HG02981 (cell line): ENCODE measurements around the gene GMCL2.
"Not testable (repeated sequence)": the region's sequence is repeated elsewhere in the genome, so short reads cannot be mapped to it uniquely, and the experiment has no call there.

Source experiments
- ATAC-seq: cut with Tn5 transposase; IDR thresholded peaks from one replicate; pipeline ENCODE4 v1.9.1; 2021; ENCODE audit warnings: mild to moderate bottlenecking, moderate library complexity; ENCODE audit not compliant: unreplicated experiment

The GMCL2 gene

DNA sequence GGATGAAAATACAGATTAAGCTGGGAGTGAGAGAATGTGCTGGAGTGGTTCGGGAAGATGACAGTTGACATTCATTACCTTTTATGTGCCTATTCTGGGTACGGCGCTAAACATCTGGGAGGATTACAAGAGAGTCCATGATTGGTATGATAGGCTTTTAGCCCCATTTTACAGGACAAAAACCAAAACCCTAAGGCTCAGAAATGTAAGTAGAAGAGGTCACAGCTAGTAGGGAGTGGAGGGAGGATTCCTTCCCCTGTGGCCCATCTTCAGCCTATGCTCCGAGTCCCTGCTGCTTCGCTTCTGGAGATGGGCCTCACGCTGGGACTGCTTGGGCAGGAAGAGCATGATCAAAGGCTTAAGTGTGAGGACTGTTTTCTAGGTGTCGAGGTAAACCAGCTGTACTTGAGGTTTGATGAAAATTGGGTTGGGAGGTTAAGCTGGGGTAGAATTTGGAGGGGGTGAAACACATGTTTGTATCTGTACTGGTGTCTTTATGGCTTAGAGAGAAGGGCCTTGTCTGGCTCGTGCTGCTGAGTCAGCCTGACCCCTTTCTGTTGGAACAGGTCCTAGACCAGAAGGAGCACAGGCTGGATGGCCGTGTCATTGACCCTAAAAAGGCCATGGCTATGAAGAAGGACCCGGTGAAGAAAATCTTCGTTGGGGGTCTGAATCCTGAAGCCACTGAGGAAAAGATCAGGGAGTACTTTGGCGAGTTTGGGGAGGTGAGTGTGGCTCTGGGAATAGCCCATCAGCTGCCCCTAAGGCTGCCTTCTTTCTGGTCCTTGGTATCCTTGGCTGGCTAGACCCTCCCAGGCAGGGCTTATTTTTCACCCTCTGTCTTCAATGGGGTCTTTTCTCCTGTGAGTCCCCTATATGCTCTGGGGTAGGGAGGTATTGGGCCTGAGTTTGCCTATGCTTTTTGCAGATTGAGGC lies 19.3 kb upstream of the GMCL2 start:
- ATAC-seq: no peak

- ATAC-seq: no peak
Measured at GRCh38 chr5:178205749-178206047, 18.5 kb upstream of the GMCL2 start.

- peak; percentile 47 for ATAC-seq
Measured at GRCh38 chr5:178204935-178205748, 18.0 kb upstream of the GMCL2 start.

- peak; percentile 77 for ATAC-seq
Measured at GRCh38 chr5:178204182-178204934, 17.2 kb upstream of the GMCL2 start, which contains the start of gene HNRNPAB. Gene HNRNPAB (plus strand): TSS chr5:178204533. CDS start chr5:178204838, 305 bp downstream.

DNA sequence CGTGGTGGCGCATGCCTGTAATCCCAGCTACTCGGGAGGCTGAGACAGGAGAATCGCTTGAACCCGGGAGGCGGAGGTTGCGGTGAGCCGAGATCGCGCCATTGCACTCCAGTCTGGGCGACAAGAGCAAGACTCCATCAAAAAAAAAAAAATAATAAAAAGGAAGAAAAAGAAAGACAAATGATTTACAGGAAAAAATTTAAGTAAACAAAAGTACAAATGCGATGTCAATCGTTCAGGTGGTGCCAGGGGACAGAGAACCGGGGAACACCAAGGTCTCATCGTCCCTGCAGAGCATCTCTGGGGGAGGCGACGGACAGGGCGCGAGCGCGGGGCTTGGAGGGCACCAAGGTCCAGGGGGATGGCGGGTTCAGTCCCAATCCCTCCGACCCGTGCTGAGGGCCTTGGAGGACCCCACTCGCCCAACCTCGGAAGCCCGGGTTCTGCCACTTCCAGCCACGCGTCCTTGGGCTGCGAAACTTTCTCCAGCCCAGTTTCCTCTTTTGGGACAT lies 16.6 kb upstream of the GMCL2 start:
- ATAC-seq: peak; percentile 4

DNA sequence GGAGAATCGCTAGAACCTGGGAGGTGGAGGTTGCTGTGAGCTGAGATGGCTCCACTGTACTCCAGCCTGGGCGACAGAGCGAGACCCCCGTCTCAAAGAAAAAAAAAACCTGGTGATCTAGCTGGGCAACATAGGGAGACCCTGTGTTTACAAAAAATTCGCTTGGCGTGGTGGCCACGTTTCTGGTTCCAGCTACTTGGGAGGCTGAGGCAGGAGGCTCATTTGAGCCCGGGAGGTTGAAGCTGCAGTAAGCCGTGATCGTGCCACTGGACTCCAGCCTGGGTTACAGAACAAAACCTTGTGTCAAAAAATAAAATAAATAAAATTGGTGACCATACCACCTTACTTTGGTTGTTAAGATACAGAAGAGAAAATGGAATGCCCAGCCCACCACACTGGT lies 15.4 kb upstream of the GMCL2 start:
- no peak for ATAC-seq

- ATAC-seq: no peak
Measured at GRCh38 chr5:178201927-178202235, 14.7 kb upstream of the GMCL2 start.

GRCh38 chr5:178201221-178201926 lies 14.2 kb upstream of the GMCL2 start:
- ATAC-seq: no peak

DNA sequence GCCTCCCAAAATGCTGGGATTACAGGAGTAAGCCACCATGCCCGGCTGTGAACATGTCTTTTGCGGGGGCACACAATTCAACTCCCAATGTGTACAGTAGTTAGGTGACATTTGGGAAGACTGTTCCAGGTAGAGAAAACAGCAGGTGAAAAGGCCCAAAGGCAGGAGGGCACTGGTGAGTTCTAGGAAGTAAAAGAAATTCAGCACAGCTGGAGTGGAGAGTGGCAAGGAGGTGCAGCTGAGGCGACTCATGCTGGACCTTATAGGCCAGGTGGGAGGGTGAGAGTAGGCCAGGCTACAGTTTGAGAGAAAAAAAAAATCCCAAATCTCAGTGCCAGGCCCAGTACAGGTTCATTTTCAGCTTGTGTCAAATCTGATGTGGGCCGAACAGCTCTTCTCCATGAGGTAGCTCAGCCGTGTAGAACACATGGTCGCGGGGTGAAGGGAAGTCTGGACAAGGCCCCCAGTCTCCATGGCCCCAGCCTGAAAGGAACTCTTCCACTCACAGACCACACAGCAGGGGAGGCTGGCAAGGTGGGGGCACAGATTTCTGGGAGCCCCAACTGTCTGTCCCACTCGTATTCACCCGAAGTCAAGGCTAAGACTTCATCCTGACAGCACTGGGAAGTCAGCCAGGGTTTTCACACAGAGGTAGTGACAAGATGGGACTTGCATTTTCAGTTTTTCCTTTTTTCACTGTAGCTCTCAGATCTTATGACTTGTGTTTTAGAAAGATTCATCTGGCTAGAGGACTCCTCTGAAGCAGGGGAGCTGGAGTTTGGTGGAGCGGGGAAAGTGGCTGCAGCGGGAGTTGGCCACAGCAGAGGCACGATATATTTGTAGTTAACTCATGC lies 12.6 kb upstream of the GMCL2 start:
- no peak for ATAC-seq

GRCh38 chr5:178198706-178199105 lies 11.5 kb upstream of the GMCL2 start:
- ATAC-seq: no peak

GRCh38 chr5:178198151-178198550 lies 11.0 kb upstream of the GMCL2 start:
- ATAC-seq: not testable (repeated sequence)

DNA sequence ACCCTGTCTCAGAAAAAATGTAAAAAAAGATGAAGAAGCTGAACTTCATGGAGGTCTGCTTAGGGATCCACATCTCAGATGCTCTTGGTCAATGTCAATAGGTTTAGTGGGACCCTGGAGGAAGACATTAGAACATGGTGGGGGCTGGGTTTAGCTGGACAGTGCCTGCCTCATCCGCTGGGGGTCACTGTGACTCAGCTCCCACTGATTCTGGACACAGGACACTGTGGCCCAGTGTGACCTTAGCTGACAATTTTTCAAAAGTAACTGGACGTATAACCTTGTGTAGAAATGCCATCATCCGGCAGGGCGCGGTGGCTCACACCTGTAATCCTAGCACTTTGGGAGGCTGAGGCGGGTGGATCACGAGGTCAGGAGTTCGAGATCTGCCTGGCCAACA lies 9.8 kb upstream of the GMCL2 start:
- no peak for ATAC-seq

DNA sequence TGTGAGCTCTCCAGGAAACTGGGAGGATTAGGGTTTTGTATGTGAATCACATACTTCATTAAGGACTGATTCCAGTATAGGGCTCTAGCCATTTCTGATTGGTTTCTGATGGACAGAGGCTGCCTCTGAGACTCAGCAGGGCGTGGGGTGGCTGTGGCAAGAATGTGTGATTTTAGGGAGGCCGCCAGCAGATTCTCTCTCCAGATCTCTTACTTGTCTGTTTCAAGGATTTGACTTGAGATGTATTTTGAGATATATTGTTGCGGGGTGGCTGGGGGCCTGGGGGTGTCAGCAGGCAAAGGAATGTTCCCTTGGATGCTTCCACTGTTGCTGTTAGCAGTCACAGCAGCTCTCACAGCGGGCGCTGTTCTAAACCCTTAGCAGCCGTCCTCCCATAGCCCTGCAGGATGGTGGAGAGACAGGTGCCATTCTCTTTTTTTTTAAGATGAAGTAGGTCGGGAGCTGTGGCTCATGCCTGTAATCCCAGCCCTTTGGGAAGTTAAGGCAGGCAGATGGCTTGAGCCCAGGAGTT lies 9.2 kb upstream of the GMCL2 start:
- no peak for ATAC-seq

- ATAC-seq: no peak
Measured at GRCh38 chr5:178194026-178194425, 6.9 kb upstream of the GMCL2 start.

GRCh38 chr5:178193251-178193809 lies 6.2 kb upstream of the GMCL2 start:
- ATAC-seq: no peak

DNA sequence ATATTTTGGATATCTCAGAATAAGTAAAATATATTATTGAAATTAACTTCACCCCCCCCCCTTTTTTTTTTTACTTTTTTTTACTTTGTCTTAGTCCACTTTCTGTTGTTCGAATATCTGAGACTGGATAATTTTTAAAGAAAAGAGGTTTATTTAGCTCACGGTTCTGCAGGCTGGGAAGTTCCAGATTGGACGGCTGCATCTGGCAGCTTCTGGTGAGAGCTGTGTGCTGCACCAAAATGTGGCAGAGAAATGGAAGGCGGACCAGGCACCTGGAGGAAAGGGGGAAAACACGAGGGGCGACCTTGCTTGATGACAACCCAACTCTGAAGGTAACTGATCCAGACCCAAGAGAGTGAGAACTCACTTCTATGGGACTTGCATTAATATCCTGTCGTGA lies 5.6 kb upstream of the GMCL2 start:
- ATAC-seq: no peak

DNA sequence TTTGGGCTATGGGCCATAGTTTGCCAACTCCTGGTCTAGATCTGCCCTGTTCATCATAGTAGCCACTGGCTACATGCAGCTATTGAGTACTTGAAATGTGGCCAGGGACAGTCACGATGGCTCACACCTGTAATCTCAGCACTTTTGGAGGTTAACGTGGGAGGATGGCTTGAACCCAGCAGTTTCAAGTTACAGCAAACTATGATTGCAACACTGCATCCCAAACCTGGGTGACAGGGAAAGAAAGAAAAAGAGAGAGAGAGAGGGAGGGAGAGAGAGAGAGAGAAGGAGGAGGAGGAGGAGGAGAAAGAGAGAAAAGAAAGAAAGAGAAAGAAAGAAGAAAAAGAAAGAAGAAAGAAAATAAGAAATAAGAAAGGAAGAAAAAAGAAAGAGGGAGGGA lies 5.1 kb upstream of the GMCL2 start:
- no peak for ATAC-seq

DNA sequence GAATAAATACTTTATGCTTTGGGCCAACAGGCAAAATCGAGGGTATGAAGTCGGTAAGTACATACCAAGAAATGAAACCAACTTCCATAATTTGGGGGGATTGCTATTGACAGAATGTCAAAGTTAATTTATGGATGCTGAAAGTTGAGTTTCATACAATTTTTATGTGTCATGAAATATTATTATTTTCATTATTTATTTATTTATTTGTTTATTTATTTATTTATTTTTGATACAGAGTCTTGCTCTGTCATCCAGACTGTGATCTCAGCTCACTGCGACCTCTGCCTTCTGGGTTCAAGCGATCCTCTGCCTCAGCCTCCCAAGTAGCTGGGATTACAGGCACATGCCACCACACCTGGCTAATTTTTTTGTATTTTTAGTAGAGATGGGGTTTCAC lies 4.5 kb upstream of the GMCL2 start:
- ATAC-seq: no peak

GRCh38 chr5:178189433-178189832 lies 2.3 kb upstream of the GMCL2 start:
- no peak for ATAC-seq
